ENCODE data around the gene LPCAT3.

The LPCAT3 gene

GRCh38 chr12:6963791-6964413 lies 54.4 kb downstream of the LPCAT3 start:
- no peak for DNase-seq (ENCODE audit: low read depth)

DNA sequence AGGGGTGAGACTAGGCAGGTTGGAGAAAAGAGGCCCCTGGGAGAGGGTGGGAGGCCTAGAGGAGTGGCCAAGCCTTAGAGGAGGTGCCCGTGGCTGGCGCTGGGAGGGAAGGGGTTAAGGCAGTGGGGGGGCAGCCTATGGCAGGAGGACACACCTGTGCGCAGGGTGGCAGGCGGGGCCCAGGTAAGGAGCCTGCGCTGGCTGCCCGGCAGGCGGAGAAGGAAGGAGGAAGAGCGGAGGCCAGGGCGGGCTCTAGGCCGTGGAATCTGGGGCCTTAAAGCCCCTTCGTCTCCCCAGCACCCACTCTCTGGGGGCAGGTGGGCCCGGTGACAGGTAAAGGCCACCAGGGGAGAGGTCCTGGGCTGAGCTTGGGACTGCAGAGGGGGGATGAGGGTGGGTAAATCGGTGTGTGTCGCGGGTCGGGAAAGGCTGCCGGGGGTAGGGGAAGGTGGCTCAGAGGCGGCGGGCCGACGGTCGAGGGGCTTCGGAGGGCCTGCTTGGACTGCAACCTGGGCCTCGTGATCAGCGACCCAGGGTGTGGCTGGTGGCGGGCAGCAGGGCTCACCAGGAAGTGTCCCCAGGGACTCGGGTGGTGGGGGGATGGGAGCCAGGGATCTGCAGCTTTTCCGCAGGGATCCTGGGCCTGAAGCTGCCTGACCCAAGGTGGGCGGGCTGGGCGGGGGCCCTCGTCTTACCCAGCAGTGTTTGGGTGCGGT lies 55.1 kb downstream of the LPCAT3 start:
- DNase-seq (ENCODE audit: low read depth): no peak

DNA sequence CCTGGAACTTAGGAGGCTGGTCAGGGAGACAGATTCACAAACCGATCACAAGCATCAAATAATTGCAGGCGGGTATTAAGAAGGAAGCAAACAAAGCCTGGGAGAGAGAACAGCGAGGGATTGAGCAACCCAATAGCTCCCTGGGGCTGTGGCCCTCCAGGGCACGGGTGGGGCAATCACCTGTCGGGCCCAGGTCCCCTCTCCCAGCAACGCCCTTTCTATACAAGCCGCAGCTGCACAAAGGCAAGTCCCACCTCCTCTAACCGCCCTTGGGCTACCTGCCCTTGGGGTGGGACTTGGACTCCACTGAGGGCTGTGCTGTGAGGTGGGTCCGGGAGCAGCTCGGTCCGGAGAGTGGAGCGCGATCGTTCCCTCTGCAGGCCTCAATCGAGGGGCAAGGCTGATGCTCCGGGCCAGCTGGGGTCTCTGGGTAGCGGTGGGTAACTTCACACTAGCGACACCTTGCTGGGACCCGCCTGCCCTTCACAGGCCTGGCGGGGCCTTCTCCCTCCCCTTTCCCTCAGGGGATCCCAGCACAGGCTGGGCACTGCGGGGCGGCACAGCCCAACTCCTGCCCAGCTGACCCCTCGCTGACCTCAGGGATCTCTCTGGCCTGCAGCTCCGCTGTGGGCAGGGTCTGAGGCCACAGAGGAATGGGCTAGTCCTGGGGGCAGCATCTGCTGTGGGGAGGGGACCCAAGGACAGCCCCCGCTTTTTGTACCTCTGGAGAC lies 55.8 kb downstream of the LPCAT3 start:
- no peak for DNase-seq (ENCODE audit: low read depth)

DNA sequence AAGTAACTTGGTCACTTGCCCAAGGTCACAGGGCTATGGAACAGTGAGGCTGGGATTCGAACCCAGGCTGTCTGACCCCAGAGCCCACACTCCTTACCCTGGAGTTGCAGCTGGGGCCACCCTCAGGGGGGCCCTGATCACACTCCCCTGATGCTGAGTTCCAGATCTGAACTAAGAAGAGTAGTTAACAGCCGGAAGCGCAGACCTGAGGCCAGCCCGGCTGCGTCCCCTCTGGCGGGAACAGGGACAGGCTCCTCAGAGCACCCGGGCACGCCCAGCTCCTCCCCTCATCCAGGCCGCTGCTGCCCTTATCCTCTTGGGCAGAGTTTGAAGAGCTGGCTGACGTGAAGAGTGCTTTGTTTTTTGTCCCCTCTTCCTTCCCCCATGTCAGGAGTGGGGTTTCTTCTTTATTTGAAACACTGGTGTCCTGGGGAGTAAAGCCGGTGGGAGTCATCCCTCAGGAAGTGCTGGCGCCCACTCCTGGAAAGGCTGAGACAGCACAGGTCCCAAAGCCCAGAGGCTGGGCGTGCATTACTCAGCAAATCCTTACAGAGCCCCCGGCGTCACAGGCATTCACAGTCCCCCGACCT lies 56.5 kb downstream of the LPCAT3 start:
- DNase-seq (ENCODE audit: low read depth): no peak

- peak; percentile 92 for DNase-seq (ENCODE audit: low read depth)
These were observed 57.0 kb downstream of the LPCAT3 start for GRCh38 chr12:6961278-6961694.

DNA sequence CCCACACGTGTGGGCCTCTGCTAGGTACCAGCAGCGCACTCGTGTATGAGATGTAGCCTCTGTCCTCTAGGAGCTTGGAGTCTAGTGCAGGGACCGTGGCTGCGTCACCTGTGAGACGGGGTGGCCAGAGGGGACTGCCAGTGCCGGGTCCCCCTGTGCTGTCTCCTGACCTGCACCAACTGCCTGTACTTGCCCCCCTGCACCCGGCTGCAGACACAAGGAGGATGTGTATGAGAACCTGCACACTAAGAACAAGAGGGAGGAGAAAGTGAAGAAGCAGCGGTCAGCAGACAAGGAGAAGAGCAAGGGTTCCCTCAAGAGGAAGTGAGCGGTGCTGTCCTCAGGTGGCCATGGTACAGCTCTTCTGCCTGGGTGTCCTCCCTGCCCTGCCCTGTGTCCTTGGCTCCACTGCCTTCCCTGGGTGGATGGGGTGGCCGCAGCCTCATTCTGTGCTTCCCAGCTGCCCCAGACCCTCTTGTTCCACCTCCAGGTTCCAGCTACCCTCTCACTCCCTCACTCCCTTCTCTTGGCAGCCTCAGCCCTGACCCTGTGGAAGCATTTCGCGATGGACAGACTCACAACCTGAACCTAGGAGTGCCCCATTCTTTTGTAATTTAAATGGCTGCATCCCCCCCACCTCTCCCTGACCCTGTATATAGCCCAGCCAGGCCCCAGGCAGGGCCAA lies 57.5 kb downstream of the LPCAT3 start:
- DNase-seq (ENCODE audit: low read depth): no peak

DNA sequence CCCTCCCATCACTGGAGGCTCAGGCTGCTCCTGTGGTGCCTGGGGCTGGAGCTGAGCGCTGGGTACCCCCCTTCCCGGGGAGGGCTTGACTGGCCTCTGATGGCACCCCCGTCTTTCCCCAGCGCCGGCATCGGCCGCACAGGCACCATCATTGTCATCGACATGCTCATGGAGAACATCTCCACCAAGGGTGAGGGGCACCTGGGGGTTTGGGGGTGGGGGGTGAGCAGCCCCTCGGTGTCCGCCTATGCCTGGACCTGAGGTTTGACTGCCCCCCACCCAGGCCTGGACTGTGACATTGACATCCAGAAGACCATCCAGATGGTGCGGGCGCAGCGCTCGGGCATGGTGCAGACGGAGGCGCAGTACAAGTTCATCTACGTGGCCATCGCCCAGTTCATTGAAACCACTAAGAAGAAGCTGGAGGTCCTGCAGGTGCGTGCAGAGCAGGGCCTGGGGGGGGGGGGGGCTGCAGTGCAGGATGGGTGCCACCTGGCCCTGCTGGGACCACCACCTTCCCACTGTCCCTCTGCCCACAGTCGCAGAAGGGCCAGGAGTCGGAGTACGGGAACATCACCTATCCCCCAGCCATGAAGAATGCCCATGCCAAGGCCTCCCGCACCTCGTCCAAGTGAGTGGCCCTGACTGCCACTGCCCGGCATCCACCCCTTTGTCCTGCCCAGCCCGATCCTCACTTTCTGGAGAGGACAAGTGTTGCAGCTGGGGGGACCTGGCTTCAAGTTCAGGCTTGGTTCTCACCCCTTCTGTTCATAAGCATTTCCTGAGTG lies 58.3 kb downstream of the LPCAT3 start:
- no peak for DNase-seq (ENCODE audit: low read depth)

DNA sequence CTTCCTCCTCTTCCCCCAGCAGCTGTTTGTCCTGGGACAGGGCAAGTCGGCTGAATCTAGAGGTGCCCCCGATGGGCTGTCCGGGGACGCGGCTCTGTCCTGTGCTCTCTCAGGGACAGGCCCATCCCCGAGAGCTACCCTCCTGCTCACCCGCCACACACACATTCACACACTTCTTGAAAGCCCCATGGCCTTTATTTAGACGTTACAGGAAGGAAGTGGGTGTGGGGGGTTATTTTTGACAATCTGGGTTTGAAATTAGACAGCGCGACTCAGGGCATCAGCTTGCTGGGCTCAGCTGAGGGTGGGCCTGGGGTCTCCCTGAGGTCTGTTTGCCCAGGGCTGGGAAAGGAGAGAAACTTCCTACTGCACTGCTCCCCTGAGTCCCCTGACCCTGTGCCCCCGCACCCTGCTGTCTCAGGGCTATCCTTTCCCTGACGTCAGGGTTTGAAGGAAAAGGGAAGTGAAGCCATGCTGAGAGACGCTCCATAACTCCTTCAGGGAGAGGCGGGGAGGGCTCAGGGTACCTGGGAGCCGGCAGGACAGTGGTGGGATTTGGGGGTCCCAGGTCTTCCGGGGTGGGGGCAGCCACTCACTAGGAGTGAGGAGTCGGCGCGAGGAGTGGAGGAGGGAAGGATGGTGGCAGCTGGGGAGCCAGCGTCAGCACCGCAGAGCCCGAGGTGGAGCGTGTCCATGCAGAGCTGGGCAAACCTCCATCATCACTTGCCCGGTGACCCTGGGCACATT lies 59.0 kb downstream of the LPCAT3 start:
- peak; percentile 70 for DNase-seq (ENCODE audit: low read depth)

- no peak for DNase-seq (ENCODE audit: low read depth)
These were observed 59.6 kb downstream of the LPCAT3 start for GRCh38 chr12:6958609-6959057.

GRCh38 chr12:6957741-6958608 lies 60.3 kb downstream of the LPCAT3 start:
- DNase-seq (ENCODE audit: low read depth): no peak

GRCh38 chr12:6957151-6957701 lies 61.0 kb downstream of the LPCAT3 start:
- no peak for DNase-seq (ENCODE audit: low read depth)

DNA sequence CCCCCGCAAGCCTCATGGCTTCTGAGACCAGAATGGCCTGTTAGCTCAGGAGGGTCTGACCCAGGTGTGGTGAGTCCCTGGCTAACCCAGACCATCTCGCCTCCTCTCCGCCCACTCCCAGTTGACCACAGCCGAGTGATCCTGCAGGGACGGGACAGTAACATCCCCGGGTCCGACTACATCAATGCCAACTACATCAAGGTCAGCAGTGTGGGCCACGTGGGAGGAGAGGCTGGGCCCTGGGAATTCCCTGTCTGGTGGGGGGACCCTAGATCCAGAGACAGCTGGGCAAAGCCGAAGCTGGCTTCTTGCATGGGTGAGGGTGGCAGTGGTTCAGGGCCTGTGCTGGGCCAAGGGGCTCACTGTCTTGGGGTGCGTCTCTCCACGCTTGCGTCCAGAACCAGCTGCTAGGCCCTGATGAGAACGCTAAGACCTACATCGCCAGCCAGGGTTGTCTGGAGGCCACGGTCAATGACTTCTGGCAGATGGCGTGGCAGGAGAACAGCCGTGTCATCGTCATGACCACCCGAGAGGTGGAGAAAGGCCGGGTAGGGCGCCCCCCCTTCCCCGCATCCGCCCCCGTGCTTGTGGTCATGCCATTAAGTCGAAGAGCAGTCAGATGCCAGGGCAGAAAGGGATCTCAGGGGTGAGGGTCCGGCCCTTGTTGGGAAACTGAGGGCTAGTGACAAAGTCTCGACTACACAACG lies 62.1 kb downstream of the LPCAT3 start:
- no peak for DNase-seq (ENCODE audit: low read depth)

GRCh38 chr12:6955108-6956020 lies 62.9 kb downstream of the LPCAT3 start:
- DNase-seq (ENCODE audit: low read depth): no peak

DNA sequence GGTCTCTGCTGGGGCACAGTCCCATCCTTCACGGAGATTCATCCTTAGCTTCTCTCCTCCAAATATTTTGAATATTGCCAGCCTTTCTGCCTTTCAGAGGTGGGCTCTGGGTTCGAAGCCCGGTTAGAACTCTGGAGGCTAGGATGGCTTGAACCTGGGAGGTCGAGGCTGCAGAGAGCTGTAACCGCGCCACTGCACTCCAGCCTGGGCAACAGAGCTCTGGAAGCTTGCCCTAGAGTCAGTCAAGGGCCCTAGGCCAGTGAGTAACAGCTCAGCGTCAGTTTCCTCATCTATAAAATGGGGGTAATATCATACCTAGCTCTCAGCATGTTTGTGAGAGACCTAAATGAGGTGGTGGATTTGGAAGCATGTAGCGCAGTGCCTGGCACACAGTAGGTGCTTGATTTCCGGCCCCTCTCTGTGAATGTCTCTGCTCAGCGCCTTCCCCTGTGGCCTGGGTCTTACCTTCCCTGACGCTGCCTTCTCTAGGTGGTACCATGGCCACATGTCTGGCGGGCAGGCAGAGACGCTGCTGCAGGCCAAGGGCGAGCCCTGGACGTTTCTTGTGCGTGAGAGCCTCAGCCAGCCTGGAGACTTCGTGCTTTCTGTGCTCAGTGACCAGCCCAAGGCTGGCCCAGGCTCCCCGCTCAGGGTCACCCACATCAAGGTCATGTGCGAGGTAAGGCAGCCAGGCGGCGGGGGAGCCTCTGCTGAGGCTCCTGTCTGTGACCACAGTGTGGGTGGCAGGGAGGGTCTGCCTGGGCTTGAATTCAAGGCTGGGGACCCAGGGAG lies 63.8 kb downstream of the LPCAT3 start:
- no peak for DNase-seq (ENCODE audit: low read depth)

DNA sequence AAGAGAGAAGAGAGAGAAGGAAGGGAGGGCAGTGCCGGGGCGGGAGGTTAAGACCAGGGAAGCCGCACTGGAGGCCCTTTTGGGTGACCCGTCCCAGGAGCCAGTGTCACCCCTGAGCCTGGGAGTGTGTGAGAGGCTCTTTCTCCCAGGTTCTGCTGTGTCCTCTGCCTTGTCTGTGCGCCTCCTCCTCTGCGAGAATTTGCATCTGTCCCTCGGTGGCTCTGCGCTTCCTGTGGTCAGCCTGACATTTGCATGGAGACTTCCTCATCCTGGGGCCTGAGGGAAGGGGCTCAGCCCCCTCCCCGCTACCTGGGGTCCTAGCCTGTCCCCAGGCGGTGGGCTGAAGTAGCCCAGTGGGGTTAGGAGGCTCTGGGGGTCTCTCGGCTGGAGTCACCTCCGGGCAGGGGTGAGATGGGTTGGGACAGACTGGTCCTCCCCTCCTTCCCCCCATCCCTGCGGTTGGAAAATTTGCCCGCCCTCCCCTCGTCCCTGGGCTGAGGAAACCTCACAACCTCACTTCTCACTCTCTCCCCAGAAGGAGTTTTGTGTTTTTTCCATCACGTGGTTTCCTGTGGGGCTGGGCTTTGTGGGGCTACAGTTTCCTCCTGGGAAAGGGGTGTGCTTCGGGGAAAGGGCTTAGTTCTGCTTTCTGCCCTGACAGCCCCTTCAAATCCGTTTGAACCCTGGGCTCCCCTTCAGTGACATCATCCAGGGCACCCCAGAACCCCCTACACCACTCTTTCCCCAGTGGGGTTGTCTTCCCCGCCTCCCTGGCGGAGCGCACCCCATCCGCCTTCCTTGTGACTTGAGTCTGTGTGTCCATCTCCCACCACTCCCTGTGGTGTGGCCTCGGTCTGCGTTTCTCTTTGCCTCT lies 64.6 kb downstream of the LPCAT3 start:
- peak; percentile 76 for DNase-seq (ENCODE audit: low read depth)
